HEK293 (cell line): ENCODE measurements around the gene CXXC1.

ENCODE experiments used
- CTCF ChIA-PET: fragments of 350-600 bp; formaldehyde crosslinking; extraction: SDS; loops from one replicate; lab custom pipeline; 2021; ENCODE audit warnings: antibody characterized with exemption; lab: Yijun Ruan, JAX
- POLR2A ChIA-PET: fragments of 300-600 bp; formaldehyde crosslinking; extraction: SDS; loops from one replicate; lab custom pipeline; 2020; ENCODE audit warnings: antibody characterized with exemption, inconsistent platforms; lab: Yijun Ruan, JAX
- H3K27ac ChIP-seq: fragments of 200-500 bp; sonication (Bioruptor generic); 2 replicates; pipeline ENCODE4 v1.5.1; 2014; ENCODE audit warnings: low read depth, low read length, control low read depth, inconsistent platforms; ENCODE audit errors: extremely low read depth
- H3K36me3 ChIP-seq, 2 experiments: fragments of 200-500 bp in 1 of 2; sonication (Bioruptor generic) in 1 of 2; 1 replicate in 1 of 2; 2 replicates in 1 of 2; pipeline ENCODE4 v1.5.1; 2014 to 2017; ENCODE audit warnings: inconsistent platforms in 2 of 2, low read length in 2 of 2; ENCODE audit not compliant: control insufficient read depth in 2 of 2, insufficient read depth in 1 of 2
- H3K4me1 ChIP-seq: fragments of 200-500 bp; sonication (Bioruptor generic); 2 replicates; pipeline ENCODE4 v1.5.1; 2014; ENCODE audit warnings: mild to moderate bottlenecking, low read length, inconsistent platforms; ENCODE audit not compliant: control insufficient read depth, insufficient read depth
- H3K4me3 ChIP-seq: 2 replicates; pipeline ENCODE4 v1.5.1; 2011; ENCODE audit warnings: low read depth, mild to moderate bottlenecking, control low read depth, low read length, moderate library complexity
- H3K9me3 ChIP-seq: fragments of 200-500 bp; sonication (Bioruptor generic); 2 replicates; pipeline ENCODE4 v1.5.1; 2014; ENCODE audit warnings: low read depth, low read length, inconsistent platforms; ENCODE audit not compliant: control insufficient read depth, insufficient read depth
- BCL11A ChIP-seq: fragments of 450-650 bp; formaldehyde crosslinking; IDR thresholded peaks from 2 replicates; pipeline ENCODE4 v1.5.1; 2016; ENCODE audit warnings: low read depth, missing biosample characterization, missing genetic modification characterization
- EGR2 ChIP-seq: fragments of 450-650 bp; formaldehyde crosslinking; IDR thresholded peaks from 2 replicates; pipeline ENCODE4 v1.5.1; 2016; ENCODE audit warnings: low read depth, missing biosample characterization, missing genetic modification characterization
- KLF16 ChIP-seq: fragments of 450-650 bp; formaldehyde crosslinking; IDR thresholded peaks from 2 replicates; pipeline ENCODE4 v1.5.1; 2017; ENCODE audit warnings: missing biosample characterization, missing genetic modification characterization
- KLF8 ChIP-seq: fragments of 450-650 bp; formaldehyde crosslinking; IDR thresholded peaks from 2 replicates; pipeline ENCODE4 v1.5.1; 2016; ENCODE audit warnings: missing biosample characterization, missing genetic modification characterization
- MEIS1 ChIP-seq: sonication (generic); formaldehyde crosslinking; IDR thresholded peaks from 2 replicates; pipeline ENCODE4 v1.8.1; 2022; ENCODE audit warnings: missing genetic modification reagents, mild to moderate bottlenecking, borderline replicate concordance
- OVOL3 ChIP-seq: fragments of 450-650 bp; formaldehyde crosslinking; IDR thresholded peaks from 2 replicates; pipeline ENCODE4 v1.5.1; 2016; ENCODE audit warnings: missing biosample characterization, missing genetic modification characterization
- PRDM2 ChIP-seq: fragments of 450-650 bp; formaldehyde crosslinking; IDR thresholded peaks from 2 replicates; pipeline ENCODE4 v1.5.1; 2016; ENCODE audit warnings: missing biosample characterization, missing genetic modification characterization, borderline replicate concordance
- SP2 ChIP-seq: fragments of 450-650 bp; formaldehyde crosslinking; IDR thresholded peaks from 2 replicates; pipeline ENCODE4 v1.5.1; 2016; ENCODE audit warnings: missing biosample characterization, missing genetic modification characterization
- ZFP69B ChIP-seq: fragments of 450-650 bp; formaldehyde crosslinking; IDR thresholded peaks from 2 replicates; pipeline ENCODE4 v1.5.1; 2016; ENCODE audit warnings: missing biosample characterization, missing genetic modification characterization
- ZNF132 ChIP-seq: fragments of 450-650 bp; formaldehyde crosslinking; IDR thresholded peaks from 2 replicates; pipeline ENCODE4 v1.5.1; 2017; ENCODE audit warnings: missing biosample characterization, missing genetic modification characterization, borderline replicate concordance
- ZNF146 ChIP-seq: fragments of 450-650 bp; formaldehyde crosslinking; IDR thresholded peaks from 2 replicates; pipeline ENCODE4 v1.5.1; 2016; ENCODE audit warnings: missing biosample characterization, missing genetic modification characterization
- ZNF169 ChIP-seq: fragments of 450-650 bp; formaldehyde crosslinking; IDR thresholded peaks from 2 replicates; pipeline ENCODE4 v1.5.1; 2016; ENCODE audit warnings: missing biosample characterization, missing genetic modification characterization
- ZNF211 ChIP-seq: fragments of 450-650 bp; formaldehyde crosslinking; IDR thresholded peaks from 2 replicates; pipeline ENCODE4 v1.5.1; 2016; ENCODE audit warnings: low read depth, missing biosample characterization, missing genetic modification characterization
- ZNF274 ChIP-seq, 2 experiments: fragments of 200-500 bp in 1 of 2; fragments of 450-650 bp in 1 of 2; sonication (Bioruptor generic) in 1 of 2; formaldehyde crosslinking in 1 of 2; IDR thresholded peaks; 2 replicates each; pipeline versions ENCODE4 v1.5.1 to v1.6.1; 2014 to 2016; ENCODE audit warnings: borderline replicate concordance in 1 of 2, inconsistent platforms in 1 of 2, low read length in 1 of 2, missing biosample characterization in 1 of 2, missing genetic modification characterization in 1 of 2
- ZNF423 ChIP-seq: fragments of 450-650 bp; formaldehyde crosslinking; IDR thresholded peaks from 2 replicates; pipeline ENCODE4 v1.5.1; 2016; ENCODE audit warnings: missing biosample characterization, missing genetic modification characterization
- ZNF433 ChIP-seq: fragments of 450-650 bp; formaldehyde crosslinking; IDR thresholded peaks from 2 replicates; pipeline ENCODE4 v1.5.1; 2016; ENCODE audit warnings: missing biosample characterization, missing genetic modification characterization, low read depth
- ZNF561 ChIP-seq: fragments of 450-650 bp; IDR thresholded peaks from 2 replicates; pipeline ENCODE4 v1.5.1; 2018; ENCODE audit warnings: missing biosample characterization, missing genetic modification characterization, borderline replicate concordance
- ZNF571 ChIP-seq: fragments of 450-650 bp; formaldehyde crosslinking; IDR thresholded peaks from 2 replicates; pipeline ENCODE4 v1.5.0; 2017; ENCODE audit warnings: missing biosample characterization, missing genetic modification characterization
- ZNF654 ChIP-seq: fragments of 450-650 bp; formaldehyde crosslinking; IDR thresholded peaks from 2 replicates; pipeline ENCODE4 v1.5.1; 2016; ENCODE audit warnings: low read depth, missing biosample characterization, missing genetic modification characterization
- ZNF704 ChIP-seq: fragments of 450-650 bp; formaldehyde crosslinking; IDR thresholded peaks from 2 replicates; pipeline ENCODE4 v1.5.1; 2016; ENCODE audit warnings: missing biosample characterization, missing genetic modification characterization
- ZNF747 ChIP-seq: fragments of 450-650 bp; formaldehyde crosslinking; IDR thresholded peaks from 2 replicates; pipeline ENCODE4 v1.5.1; 2016; ENCODE audit warnings: missing biosample characterization, missing genetic modification characterization
- ZSCAN16 ChIP-seq: fragments of 450-650 bp; formaldehyde crosslinking; IDR thresholded peaks from 2 replicates; pipeline ENCODE4 v1.5.1; 2016; ENCODE audit warnings: missing biosample characterization, missing genetic modification characterization
- ZSCAN4 ChIP-seq: fragments of 450-650 bp; formaldehyde crosslinking; IDR thresholded peaks from 2 replicates; pipeline ENCODE4 v1.5.1; 2017; ENCODE audit warnings: missing biosample characterization, missing genetic modification characterization

The CXXC1 gene

GRCh38 chr18:50249576-50249975 is 37.9 kb downstream of the CXXC1 start (continued):
- TF ChIP-seq ZNF704 (tag by site-specific recombination) (no peak), ZNF211 (tag by site-specific recombination) (no peak), KLF8 (tag by site-specific recombination) (no peak), ZFP69B (tag by site-specific recombination) (no peak), ZNF433 (tag by site-specific recombination) (no peak), MEIS1 (CRISPR knock-in tag) (no peak), SP2 (tag by site-specific recombination) (no peak), ZNF274 (IDR thresholded peaks at IDR 0.05; ENCODE audit: low read length) (no peak), ZNF274 (tag by site-specific recombination; IDR thresholded peaks at IDR 0.05; ENCODE audit: borderline replicate concordance) (no peak), ZNF423 (no peak), OVOL3 (no peak)

GRCh38 chr18:50247561-50247960 is 39.9 kb downstream of the CXXC1 start:
- CTCF ChIA-PET, result no interaction called here
- H3K4me3 ChIP-seq, result no peak overlapping the region
- POLR2A ChIA-PET, result no interaction called here
- no peaks in the 10 kb centered on the region for H3K4me1 ChIP-seq
- H3K27ac ChIP-seq, result no peak overlapping the region
- H3K36me3 ChIP-seq, result no peaks in the 10 kb centered on the region
- H3K9me3 ChIP-seq, result no peaks in the 10 kb centered on the region
- TF ChIP-seq KLF16 (tag by site-specific recombination), result no peak
- no peak for TF ChIP-seq ZNF132 (tag by site-specific recombination)
- no peak for TF ChIP-seq ZNF747 (tag by site-specific recombination)
- no peak for TF ChIP-seq ZNF561 (tag by site-specific recombination)
- TF ChIP-seq ZNF169 (tag by site-specific recombination), result no peak
- TF ChIP-seq BCL11A (tag by site-specific recombination), result no peak
- no peak for TF ChIP-seq PRDM2
- TF ChIP-seq EGR2 (tag by site-specific recombination), result no peak
- TF ChIP-seq ZSCAN16, result no peak
- TF ChIP-seq ZNF654 (tag by site-specific recombination), result no peak
- TF ChIP-seq ZSCAN4, result no peak
- no peak for TF ChIP-seq ZNF146
- TF ChIP-seq ZNF571 (tag by site-specific recombination), result no peak
